ENCODE results near the gene ROBO1.

The ROBO1 gene

GRCh38 chr3:79729096-79729495 lies 38.7 kb downstream of the ROBO1 start:
- no peak for ATAC-seq
- Mint-ChIP-seq H3K27ac (no peak overlapping the region), H3K4me3 (no peak overlapping the region), H3K36me3 (no peaks in the 10 kb centered on the region), H3K4me1 (no peaks in the 10 kb centered on the region), H3K9me3 (peaks cover 16% of the 10 kb centered on the region)
- no peak for DNase-seq (ENCODE audit: low spot score in 2 of 2)

- H3K27ac Mint-ChIP-seq: no peak overlapping the region
- peaks cover 6% of the 10 kb centered on the region for H3K9me3 Mint-ChIP-seq
- no peaks in the 10 kb centered on the region for H3K36me3 Mint-ChIP-seq
- ATAC-seq: no peak
- no peaks in the 10 kb centered on the region for H3K4me1 Mint-ChIP-seq
- no peak overlapping the region for H3K4me3 Mint-ChIP-seq
- DNase-seq (ENCODE audit: low spot score in 2 of 2): no peak
Measured at GRCh38 chr3:79726786-79727185, 41.0 kb downstream of the ROBO1 start.

GRCh38 chr3:79724206-79724605 lies 43.6 kb downstream of the ROBO1 start:
- H3K4me1 Mint-ChIP-seq: no peaks in the 10 kb centered on the region

GRCh38 chr3:79690072-79690471 lies 77.7 kb downstream of the ROBO1 start:
- no peaks in the 10 kb centered on the region for H3K4me1 Mint-ChIP-seq

More at GRCh38 chr3:79724206-79724605, 43.6 kb downstream of the ROBO1 start:
- DNase-seq (ENCODE audit: low spot score in 2 of 2) (no peak), ATAC-seq (no peak)
- H3K27ac Mint-ChIP-seq: no peak overlapping the region
- peaks cover 3% of the 10 kb centered on the region for H3K9me3 Mint-ChIP-seq
- H3K4me3 Mint-ChIP-seq: no peak overlapping the region
- no peaks in the 10 kb centered on the region for H3K36me3 Mint-ChIP-seq

GRCh38 chr3:79685108-79685507 lies 82.7 kb downstream of the ROBO1 start:
- ATAC-seq: no peak
- peaks cover 20% of the 10 kb centered on the region for H3K9me3 Mint-ChIP-seq
- no peak overlapping the region for H3K4me3 Mint-ChIP-seq

More at GRCh38 chr3:79690072-79690471, 77.7 kb downstream of the ROBO1 start:
- Mint-ChIP-seq H3K4me3 (no peak overlapping the region), H3K9me3 (peaks cover 10% of the 10 kb centered on the region), H3K36me3 (no peaks in the 10 kb centered on the region), H3K27ac (no peak overlapping the region)
- DNase-seq (ENCODE audit: low spot score in 2 of 2): no peak
- no peak for ATAC-seq

GRCh38 chr3:79684041-79684440 lies 83.8 kb downstream of the ROBO1 start:
- H3K4me1 Mint-ChIP-seq: no peaks in the 10 kb centered on the region
- H3K9me3 Mint-ChIP-seq: peaks cover 19% of the 10 kb centered on the region
- H3K4me3 Mint-ChIP-seq: no peak overlapping the region
- DNase-seq (ENCODE audit: low spot score in 2 of 2): no peak
- ATAC-seq: no peak
- H3K36me3 Mint-ChIP-seq: no peaks in the 10 kb centered on the region
- no peak overlapping the region for H3K27ac Mint-ChIP-seq

More at GRCh38 chr3:79685108-79685507, 82.7 kb downstream of the ROBO1 start:
- Mint-ChIP-seq H3K36me3 (no peaks in the 10 kb centered on the region), H3K27ac (no peak overlapping the region), H3K4me1 (no peaks in the 10 kb centered on the region)
- no peak for DNase-seq (ENCODE audit: low spot score in 2 of 2)

- H3K4me3 Mint-ChIP-seq: no peak overlapping the region
- ATAC-seq (no peak), DNase-seq (ENCODE audit: low spot score in 2 of 2) (no peak)
- peaks cover 13% of the 10 kb centered on the region for H3K9me3 Mint-ChIP-seq
- H3K36me3 Mint-ChIP-seq: no peaks in the 10 kb centered on the region
- no peak overlapping the region for H3K27ac Mint-ChIP-seq
- no peaks in the 10 kb centered on the region for H3K4me1 Mint-ChIP-seq
Measured at GRCh38 chr3:79672731-79673130, 95.1 kb downstream of the ROBO1 start.

GRCh38 chr3:79672075-79672474 lies 95.7 kb downstream of the ROBO1 start:
- no peak for ATAC-seq
- DNase-seq (ENCODE audit: low spot score in 2 of 2): no peak
- no peak overlapping the region for H3K4me3 Mint-ChIP-seq
- H3K9me3 Mint-ChIP-seq: peaks cover 13% of the 10 kb centered on the region
- no peaks in the 10 kb centered on the region for H3K36me3 Mint-ChIP-seq
- no peaks in the 10 kb centered on the region for H3K4me1 Mint-ChIP-seq
- no peak overlapping the region for H3K27ac Mint-ChIP-seq

- ATAC-seq (no peak), DNase-seq (ENCODE audit: low spot score in 2 of 2) (no peak)
- Mint-ChIP-seq H3K9me3 (peaks cover 18% of the 10 kb centered on the region), H3K27ac (no peak overlapping the region), H3K36me3 (no peaks in the 10 kb centered on the region), H3K4me1 (no peaks in the 10 kb centered on the region), H3K4me3 (no peak overlapping the region)
Measured at GRCh38 chr3:79670178-79670577, 97.6 kb downstream of the ROBO1 start.

- no peaks in the 10 kb centered on the region for H3K4me1 Mint-ChIP-seq
- peaks cover 28% of the 10 kb centered on the region for H3K9me3 Mint-ChIP-seq
- no peak for DNase-seq (ENCODE audit: low spot score in 2 of 2)
- H3K27ac Mint-ChIP-seq: no peak overlapping the region
- ATAC-seq: no peak
- no peak overlapping the region for H3K4me3 Mint-ChIP-seq
- H3K36me3 Mint-ChIP-seq: no peaks in the 10 kb centered on the region
Measured at GRCh38 chr3:79664455-79664854, 103.3 kb downstream of the ROBO1 start.

GRCh38 chr3:79661896-79662295 lies 105.9 kb downstream of the ROBO1 start:
- H3K36me3 Mint-ChIP-seq: no peaks in the 10 kb centered on the region
- H3K9me3 Mint-ChIP-seq: peaks cover 23% of the 10 kb centered on the region
- no peak overlapping the region for H3K27ac Mint-ChIP-seq
- H3K4me1 Mint-ChIP-seq: no peaks in the 10 kb centered on the region
- ATAC-seq (no peak), DNase-seq (ENCODE audit: low spot score in 2 of 2) (no peak)
- no peak overlapping the region for H3K4me3 Mint-ChIP-seq

- Mint-ChIP-seq H3K4me1 (no peaks in the 10 kb centered on the region), H3K4me3 (no peak overlapping the region), H3K36me3 (no peaks in the 10 kb centered on the region), H3K27ac (no peak overlapping the region), H3K9me3 (peaks cover 4% of the 10 kb centered on the region)
- no peak for ATAC-seq
- DNase-seq (ENCODE audit: low spot score in 2 of 2): no peak
Measured at GRCh38 chr3:79657076-79657475, 110.7 kb downstream of the ROBO1 start.

- DNase-seq (ENCODE audit: low spot score in 2 of 2): no peak
- Mint-ChIP-seq H3K27ac (no peak overlapping the region), H3K36me3 (no peaks in the 10 kb centered on the region), H3K4me3 (no peak overlapping the region), H3K4me1 (no peaks in the 10 kb centered on the region), H3K9me3 (peaks cover 3% of the 10 kb centered on the region)
- ATAC-seq: no peak
Measured at GRCh38 chr3:79654019-79654418, 113.8 kb downstream of the ROBO1 start.

GRCh38 chr3:79653266-79653830 lies 114.5 kb downstream of the ROBO1 start:
- ATAC-seq: no peak
- H3K27ac Mint-ChIP-seq: no peak overlapping the region
- H3K36me3 Mint-ChIP-seq: no peaks in the 10 kb centered on the region
- DNase-seq (ENCODE audit: low spot score in 2 of 2): no peak
- H3K4me3 Mint-ChIP-seq: no peak overlapping the region
- H3K4me1 Mint-ChIP-seq: no peaks in the 10 kb centered on the region
- H3K9me3 Mint-ChIP-seq: peaks cover 6% of the 10 kb centered on the region

- Mint-ChIP-seq H3K36me3 (no peaks in the 10 kb centered on the region), H3K4me3 (no peak overlapping the region), H3K9me3 (peaks cover 6% of the 10 kb centered on the region), H3K27ac (no peak overlapping the region), H3K4me1 (no peaks in the 10 kb centered on the region)
- ATAC-seq (no peak), DNase-seq (ENCODE audit: low spot score in 2 of 2) (no peak)
Measured at GRCh38 chr3:79651536-79652065, 116.2 kb downstream of the ROBO1 start.

- peaks cover 21% of the 10 kb centered on the region for H3K9me3 Mint-ChIP-seq
- no peaks in the 10 kb centered on the region for H3K4me1 Mint-ChIP-seq
- DNase-seq (ENCODE audit: low spot score in 2 of 2): no peak
- H3K36me3 Mint-ChIP-seq: no peaks in the 10 kb centered on the region
- H3K27ac Mint-ChIP-seq: no peak overlapping the region
- H3K4me3 Mint-ChIP-seq: no peak overlapping the region
- ATAC-seq: no peak
Measured at GRCh38 chr3:79639855-79640254, 127.9 kb downstream of the ROBO1 start.
